Measurements from ENCODE around the gene NADSYN1.

NADSYN1 gene

GRCh38 chr11:71474141-71474770, 21.3 kb downstream of the NADSYN1 start:
- no peak for ATAC-seq

- no peak for ATAC-seq
Observed at GRCh38 chr11:71474771-71475483, 21.9 kb downstream of the NADSYN1 start.

- no peak for ATAC-seq
Observed at GRCh38 chr11:71476031-71476430, 23.0 kb downstream of the NADSYN1 start.

- ATAC-seq: no peak
Observed at GRCh38 chr11:71476926-71477640, 24.1 kb downstream of the NADSYN1 start.

GRCh38 chr11:71477641-71478527, 24.9 kb downstream of the NADSYN1 start:
- ATAC-seq: no peak

- no peak for ATAC-seq
Observed at GRCh38 chr11:71478528-71478840, 25.5 kb downstream of the NADSYN1 start.

GRCh38 chr11:71481101-71481960, 28.3 kb downstream of the NADSYN1 start:
- ATAC-seq: no peak

- no peak for ATAC-seq
Observed at GRCh38 chr11:71482216-71482615, 29.2 kb downstream of the NADSYN1 start.

GRCh38 chr11:71482746-71483364, 29.9 kb downstream of the NADSYN1 start:
- ATAC-seq: no peak

- no peak for ATAC-seq
Observed at GRCh38 chr11:71483692-71484091, 30.7 kb downstream of the NADSYN1 start.

- ATAC-seq: no peak
Observed at GRCh38 chr11:71484248-71485062, 31.5 kb downstream of the NADSYN1 start.

GRCh38 chr11:71485063-71485399, 32.0 kb downstream of the NADSYN1 start:
- ATAC-seq: no peak

- ATAC-seq: no peak
Observed at GRCh38 chr11:71485466-71485865, 32.5 kb downstream of the NADSYN1 start.

GRCh38 chr11:71486320-71486719, 33.3 kb downstream of the NADSYN1 start:
- ATAC-seq: no peak

- ATAC-seq: no peak
Observed at GRCh38 chr11:71488681-71489270, 35.8 kb downstream of the NADSYN1 start.

- ATAC-seq: peak; percentile 96 to 99
Observed at GRCh38 chr11:71489311-71490043, 36.5 kb downstream of the NADSYN1 start.

- ATAC-seq: no peak
Observed at GRCh38 chr11:71490044-71490730, 37.2 kb downstream of the NADSYN1 start.

- no peak for ATAC-seq
Observed at GRCh38 chr11:71490731-71491390, 37.9 kb downstream of the NADSYN1 start.
